HG03565 (cell line): ENCODE measurements around the gene ITGB1BP1.

Source experiments
- ATAC-seq: cut with Tn5 transposase; IDR thresholded peaks from one replicate; pipeline ENCODE4 v1.9.1; 2021; ENCODE audit warnings: mild to moderate bottlenecking, moderate library complexity; ENCODE audit not compliant: unreplicated experiment

ITGB1BP1 gene

GRCh38 chr2:9380702-9381628 lies 42.4 kb downstream of the ITGB1BP1 start:
- no peak for ATAC-seq

- ATAC-seq = no peak
These were observed 44.0 kb downstream of the ITGB1BP1 start for GRCh38 chr2:9379391-9379755.

- no peak for ATAC-seq
These were observed 44.6 kb downstream of the ITGB1BP1 start for GRCh38 chr2:9378433-9379390.

GRCh38 chr2:9377461-9378097 lies 45.7 kb downstream of the ITGB1BP1 start:
- ATAC-seq = no peak

GRCh38 chr2:9375857-9376428 lies 47.4 kb downstream of the ITGB1BP1 start:
- no peak for ATAC-seq

GRCh38 chr2:9374071-9374730 lies 49.1 kb downstream of the ITGB1BP1 start:
- ATAC-seq = no peak

- no peak for ATAC-seq
These were observed 49.9 kb downstream of the ITGB1BP1 start for GRCh38 chr2:9373476-9373875.

GRCh38 chr2:9373047-9373446 lies 50.3 kb downstream of the ITGB1BP1 start:
- no peak for ATAC-seq

GRCh38 chr2:9370746-9371145 lies 52.6 kb downstream of the ITGB1BP1 start:
- no peak for ATAC-seq

- ATAC-seq = no peak
These were observed 57.3 kb downstream of the ITGB1BP1 start for GRCh38 chr2:9366026-9366425.

GRCh38 chr2:9365498-9366019 lies 57.8 kb downstream of the ITGB1BP1 start:
- no peak for ATAC-seq

GRCh38 chr2:9364791-9365497 lies 58.4 kb downstream of the ITGB1BP1 start:
- no peak for ATAC-seq

GRCh38 chr2:9364373-9364772 lies 59.0 kb downstream of the ITGB1BP1 start:
- no peak for ATAC-seq

- ATAC-seq = no peak
These were observed 62.6 kb downstream of the ITGB1BP1 start for GRCh38 chr2:9360701-9361100.

GRCh38 chr2:9360110-9360509 lies 63.2 kb downstream of the ITGB1BP1 start:
- no peak for ATAC-seq

- no peak for ATAC-seq
These were observed 63.9 kb downstream of the ITGB1BP1 start for GRCh38 chr2:9359463-9359862.

GRCh38 chr2:9358846-9359245 lies 64.5 kb downstream of the ITGB1BP1 start:
- no peak for ATAC-seq

- ATAC-seq = no peak
These were observed 67.1 kb downstream of the ITGB1BP1 start for GRCh38 chr2:9356261-9356660.

GRCh38 chr2:9355716-9356115 lies 67.6 kb downstream of the ITGB1BP1 start:
- no peak for ATAC-seq
